ENCODE measurements around the gene SPAG8. TPM values are rescaled to one million over a fixed set of nuclear protein-coding genes. Genes with fewer than 3 reads are reported as not detected.
A peak's percentile ranks its signal among the peaks of the same experiment; 100 is the strongest.

The SPAG8 gene
- total RNA-seq, 3 donors from 2014 or later: 1.1 to 2.2 (median 1.3) TPM

DNA sequence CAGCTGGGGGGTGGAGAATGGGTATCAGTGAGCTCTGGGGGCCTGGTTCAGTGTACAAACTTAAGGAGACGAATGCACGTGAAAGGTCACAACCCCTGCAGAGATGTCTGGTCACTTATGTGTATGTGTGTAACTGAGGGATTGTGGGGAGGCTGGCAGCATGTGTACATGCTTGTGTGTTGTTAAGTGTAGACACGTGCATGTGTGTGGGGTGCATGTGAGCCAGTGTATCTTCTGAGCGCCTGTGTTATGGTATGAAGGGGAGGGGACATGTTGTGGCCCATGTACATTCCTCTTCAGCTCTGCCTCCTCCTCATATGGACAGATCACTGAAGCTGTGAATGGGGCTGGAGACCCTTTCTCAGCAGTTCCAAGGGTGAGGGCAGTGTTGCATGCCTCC, 19.0 kb upstream of the SPAG8 start:
- H3K27ac ChIP-seq: peak overlapping the region; percentile 85 to 93
- no peaks in the 10 kb centered on the region for H3K9me3 ChIP-seq
- peaks cover 4 to 16% of the 10 kb centered on the region in 2 donors for H3K4me1 ChIP-seq
- H3K36me3 ChIP-seq: no peaks in the 10 kb centered on the region
- intact Hi-C loops (cut with DNase I; ENCODE audit: low total_unique reads): loop anchor here (5.0 to 10.0 kb wide), 2 partner anchors 174 to 1904 kb away; partner anchors contain the start of genes CCDC107 and RMRP
- no peak overlapping the region for H3K4me3 ChIP-seq
- H3K27me3 ChIP-seq: no peaks in the 10 kb centered on the region
- no peak for TF ChIP-seq POLR2AphosphoS5 (IDR thresholded peaks at IDR 0.05)
- TF ChIP-seq, protein P1, sequence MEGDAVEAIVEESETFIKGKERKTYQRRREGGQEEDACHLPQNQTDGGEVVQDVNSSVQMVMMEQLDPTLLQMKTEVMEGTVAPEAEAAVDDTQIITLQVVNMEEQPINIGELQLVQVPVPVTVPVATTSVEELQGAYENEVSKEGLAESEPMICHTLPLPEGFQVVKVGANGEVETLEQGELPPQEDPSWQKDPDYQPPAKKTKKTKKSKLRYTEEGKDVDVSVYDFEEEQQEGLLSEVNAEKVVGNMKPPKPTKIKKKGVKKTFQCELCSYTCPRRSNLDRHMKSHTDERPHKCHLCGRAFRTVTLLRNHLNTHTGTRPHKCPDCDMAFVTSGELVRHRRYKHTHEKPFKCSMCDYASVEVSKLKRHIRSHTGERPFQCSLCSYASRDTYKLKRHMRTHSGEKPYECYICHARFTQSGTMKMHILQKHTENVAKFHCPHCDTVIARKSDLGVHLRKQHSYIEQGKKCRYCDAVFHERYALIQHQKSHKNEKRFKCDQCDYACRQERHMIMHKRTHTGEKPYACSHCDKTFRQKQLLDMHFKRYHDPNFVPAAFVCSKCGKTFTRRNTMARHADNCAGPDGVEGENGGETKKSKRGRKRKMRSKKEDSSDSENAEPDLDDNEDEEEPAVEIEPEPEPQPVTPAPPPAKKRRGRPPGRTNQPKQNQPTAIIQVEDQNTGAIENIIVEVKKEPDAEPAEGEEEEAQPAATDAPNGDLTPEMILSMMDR (IDR thresholded peaks at IDR 0.05): no peak
- no peak for TF ChIP-seq POLR2A (IDR thresholded peaks at IDR 0.05)
- DNase-seq (ENCODE audit: low spot score in 2 of 2): no peak

DNA sequence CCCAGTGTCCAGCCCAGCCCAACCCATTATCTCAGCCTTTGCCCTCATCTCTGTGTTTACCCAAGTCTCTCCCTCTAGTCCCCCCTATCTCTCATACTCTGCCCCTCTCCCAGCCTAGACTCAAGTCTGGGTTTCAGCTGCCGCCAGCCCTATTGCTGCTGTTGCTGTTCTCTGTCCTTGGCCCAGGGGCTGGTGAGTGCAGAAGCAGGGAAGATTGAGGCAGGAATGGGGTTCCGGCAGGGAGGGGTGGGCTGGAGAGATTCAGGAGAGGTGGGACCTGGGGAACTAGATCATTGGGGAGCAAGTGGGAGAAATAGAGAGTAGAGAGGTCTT, 17.7 kb upstream of the SPAG8 start:
- no peak for DNase-seq (ENCODE audit: low spot score in 2 of 2)
- peaks cover 4 to 16% of the 10 kb centered on the region in 2 donors for H3K4me1 ChIP-seq
- TF ChIP-seq, protein P1 (IDR thresholded peaks at IDR 0.05): no peak
- TF ChIP-seq POLR2AphosphoS5 (IDR thresholded peaks at IDR 0.05): no peak
- no peak for TF ChIP-seq POLR2A (IDR thresholded peaks at IDR 0.05)
- H3K27me3 ChIP-seq: no peaks in the 10 kb centered on the region
- H3K4me3 ChIP-seq: peak overlapping the region; percentile 65 to 89 (median 77)
- H3K27ac ChIP-seq: peak overlapping the region; percentile 93 to 99
- no peaks in the 10 kb centered on the region for H3K9me3 ChIP-seq
- H3K36me3 ChIP-seq: no peaks in the 10 kb centered on the region
- intact Hi-C loops (cut with DNase I; ENCODE audit: low total_unique reads): loop anchor here (5.0 to 10.0 kb wide), 2 partner anchors 172 to 1905 kb away; partner anchors contain the start of genes CCDC107 and RMRP

GRCh38 chr9:35829084-35829763, 17.2 kb upstream of the SPAG8 start, which contains the start of gene TMEM8B:
Gene TMEM8B, plus strand, starts transcription at chr9:35829228. Its CDS starts 220 bp downstream, at chr9:35829448.
- Histone ChIP-seq H3K4me1 (peaks cover 2 to 16% of the 10 kb centered on the region in 2 donors), H3K4me3 (peak within 1 kb of the TSS; percentile 65 to 89 (median 77)), H3K9me3 (no peaks in the 10 kb centered on the region), H3K27ac (peak within 1 kb of the TSS; percentile 93 to 99), H3K27me3 (no peaks in the 10 kb centered on the region), H3K36me3 (no peaks in the 10 kb centered on the region)
- DNase-seq (ENCODE audit: low spot score in 2 of 2): peak; percentile 98
- no peak for TF ChIP-seq POLR2AphosphoS5 (IDR thresholded peaks at IDR 0.05)
- TF ChIP-seq POLR2A (IDR thresholded peaks at IDR 0.05): no peak
- TF ChIP-seq, protein P1 (IDR thresholded peaks at IDR 0.05): no peak
- intact Hi-C loops (cut with DNase I; ENCODE audit: low total_unique reads): no loop called here

DNA sequence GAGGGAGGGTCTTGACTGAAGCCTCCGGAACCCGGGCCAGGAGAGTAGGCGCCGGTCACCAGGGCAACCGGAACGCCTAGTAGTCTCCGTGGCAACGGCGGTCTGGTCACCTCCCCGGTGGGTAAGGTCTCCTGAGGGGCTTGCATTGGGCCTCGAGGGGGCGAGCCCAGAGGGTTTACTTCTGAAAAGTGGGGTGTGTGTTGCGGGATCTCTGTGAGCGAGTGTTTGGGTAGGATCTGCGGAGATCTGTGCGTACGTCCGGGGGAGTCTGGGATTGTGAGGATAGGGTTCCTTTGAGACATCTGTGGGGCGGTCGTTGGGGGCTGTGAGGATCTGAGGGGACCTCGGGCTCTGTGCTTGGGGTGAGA, 16.6 kb upstream of the SPAG8 start, which contains the start of gene FAM221B:
FAM221B (minus strand) TSS at position 17 of the 368 bp plus-strand sequence. CDS start 2,571 bp downstream, outside the sequence.
- Histone ChIP-seq H3K27ac (peak within 1 kb of the TSS; percentile 93 to 99), H3K4me3 (peak within 1 kb of the TSS; percentile 65 to 89 (median 77)), H3K4me1 (peaks cover 0 to 16% of the 10 kb centered on the region in 2 donors), H3K27me3 (no peaks in the 10 kb centered on the region), H3K9me3 (no peaks in the 10 kb centered on the region), H3K36me3 (no peaks in the 10 kb centered on the region)
- DNase-seq (ENCODE audit: low spot score in 2 of 2): peak in 1 of 2 donors; percentile 59
- TF ChIP-seq POLR2AphosphoS5 (IDR thresholded peaks at IDR 0.05) (no peak), POLR2A (IDR thresholded peaks at IDR 0.05) (no peak)
- TF ChIP-seq, protein P1 (IDR thresholded peaks at IDR 0.05): no peak
- intact Hi-C loops (cut with DNase I; ENCODE audit: low total_unique reads): no loop called here

GRCh38 chr9:35827486-35827885, 15.4 kb upstream of the SPAG8 start:
- no peak overlapping the region for H3K4me3 ChIP-seq
- no peaks in the 10 kb centered on the region for H3K36me3 ChIP-seq
- TF ChIP-seq POLR2AphosphoS5 (IDR thresholded peaks at IDR 0.05) (no peak), POLR2A (IDR thresholded peaks at IDR 0.05) (no peak)
- TF ChIP-seq, protein P1 (IDR thresholded peaks at IDR 0.05): no peak
- intact Hi-C loops (cut with DNase I; ENCODE audit: low total_unique reads): no loop called here
- no peak overlapping the region for H3K27ac ChIP-seq
- H3K4me1 ChIP-seq: peaks cover 0 to 10% of the 10 kb centered on the region in 2 donors
- no peaks in the 10 kb centered on the region for H3K9me3 ChIP-seq
- no peak for DNase-seq (ENCODE audit: low spot score in 2 of 2)
- no peaks in the 10 kb centered on the region for H3K27me3 ChIP-seq

Measured in breast epithelium (tissue), 4 donors.